ENCODE measurements around the gene SLC25A17. TPM values are rescaled to one million over a fixed set of nuclear protein-coding genes. Genes with fewer than 3 reads are reported as not detected.

Gene SLC25A17
- polyA plus RNA-seq, 1 experiment = 16.7 TPM

- no peak for DNase-seq (ENCODE audit: low read depth)
- CTCF ChIA-PET = interaction anchor here (0.8 to 6.3 kb wide), 4 partner anchors 10 to 76 kb away, joined by 3 to 64 read pairs (median 6); no protein-coding TSS in a partner anchor
- no peak for TF ChIP-seq CTCF (IDR thresholded peaks at IDR 0.05; ENCODE audit: insufficient read depth, low read depth, low read length)
- Histone ChIP-seq H3K27me3 (ENCODE audit: control insufficient read depth, insufficient read depth, low read length) (no peaks in the 10 kb centered on the region), H3K4me3 (ENCODE audit: low read depth, low read length) (no peak overlapping the region), H3K36me3 (ENCODE audit: control insufficient read depth, insufficient read depth, low read length) (no peaks in the 10 kb centered on the region)
- POLR2A ChIA-PET = no interaction called here
Measured at GRCh38 chr22:40758390-40758789, 60.8 kb downstream of the SLC25A17 start.

- ChIA-PET POLR2A (no interaction called here), CTCF (interaction anchor here (0.6 to 6.3 kb wide), 3 partner anchors 10 to 1887 kb away, joined by 3 to 64 read pairs (median 5); no protein-coding TSS in a partner anchor)
- TF ChIP-seq CTCF (IDR thresholded peaks at IDR 0.05; ENCODE audit: insufficient read depth, low read depth, low read length) = no peak
- Histone ChIP-seq H3K36me3 (ENCODE audit: control insufficient read depth, insufficient read depth, low read length) (no peaks in the 10 kb centered on the region), H3K27me3 (ENCODE audit: control insufficient read depth, insufficient read depth, low read length) (no peaks in the 10 kb centered on the region), H3K4me3 (ENCODE audit: low read depth, low read length) (no peak overlapping the region)
- DNase-seq (ENCODE audit: low read depth) = no peak
Measured at GRCh38 chr22:40757071-40757470, 62.1 kb downstream of the SLC25A17 start.

- POLR2A ChIA-PET = no interaction called here
- Histone ChIP-seq H3K36me3 (ENCODE audit: control insufficient read depth, insufficient read depth, low read length) (no peaks in the 10 kb centered on the region), H3K4me3 (ENCODE audit: low read depth, low read length) (no peak overlapping the region), H3K27me3 (ENCODE audit: control insufficient read depth, insufficient read depth, low read length) (no peaks in the 10 kb centered on the region)
- no peak for DNase-seq (ENCODE audit: low read depth)
- CTCF ChIA-PET = interaction anchor here (3.2 kb wide), 1 partner anchor 70 kb away, joined by 13 read pairs; no protein-coding TSS in a partner anchor
- TF ChIP-seq CTCF (IDR thresholded peaks at IDR 0.05; ENCODE audit: insufficient read depth, low read depth, low read length) = no peak
Measured at GRCh38 chr22:40753114-40753513, 66.0 kb downstream of the SLC25A17 start.

- DNase-seq (ENCODE audit: low read depth) = no peak
- ChIA-PET CTCF (interaction anchor here (1.1 to 1.6 kb wide), 3 partner anchors 9 to 32 kb away, joined by 3 to 5 read pairs (median 3); no protein-coding TSS in a partner anchor), POLR2A (no interaction called here)
- Histone ChIP-seq H3K36me3 (ENCODE audit: control insufficient read depth, insufficient read depth, low read length) (no peaks in the 10 kb centered on the region), H3K4me3 (ENCODE audit: low read depth, low read length) (no peak overlapping the region), H3K27me3 (ENCODE audit: control insufficient read depth, insufficient read depth, low read length) (no peaks in the 10 kb centered on the region)
- TF ChIP-seq CTCF (IDR thresholded peaks at IDR 0.05; ENCODE audit: insufficient read depth, low read depth, low read length) = no peak
Measured at GRCh38 chr22:40751250-40751649, 67.9 kb downstream of the SLC25A17 start.

- Histone ChIP-seq H3K4me3 (ENCODE audit: low read depth, low read length) (no peak overlapping the region), H3K36me3 (ENCODE audit: control insufficient read depth, insufficient read depth, low read length) (no peaks in the 10 kb centered on the region), H3K27me3 (ENCODE audit: control insufficient read depth, insufficient read depth, low read length) (no peaks in the 10 kb centered on the region)
- ChIA-PET POLR2A (no interaction called here), CTCF (interaction anchor here (1.3 kb wide), 1 partner anchor 67 kb away, joined by 3 read pairs; no protein-coding TSS in a partner anchor)
- no peak for TF ChIP-seq CTCF (IDR thresholded peaks at IDR 0.05; ENCODE audit: insufficient read depth, low read depth, low read length)
- DNase-seq (ENCODE audit: low read depth) = no peak
Measured at GRCh38 chr22:40749829-40750228, 69.3 kb downstream of the SLC25A17 start.
